Neural cell (in vitro differentiated cells): ENCODE results near the gene SLC66A2. TPM values are rescaled to one million over a fixed set of nuclear protein-coding genes. Genes with fewer than 3 reads are reported as not detected.

Experiments
- H2AFZ ChIP-seq: fragments of 200-600, 300-800 bp; sonication (generic), shearing (Covaris generic); 2 replicates; pipeline ENCODE4 v1.6.0; 2014; ENCODE audit warnings: low read depth, mild to moderate bottlenecking, antibody characterized with exemption, low read length, moderate library complexity
- H3F3A ChIP-seq: fragments of 200-600 bp; shearing (Covaris generic); 2 replicates; pipeline ENCODE4 v1.6.1; 2016; ENCODE audit warnings: mild to moderate bottlenecking, moderate library complexity, mixed read lengths, antibody characterized with exemption, low read length; ENCODE audit not compliant: insufficient read depth, poor library complexity, severe bottlenecking
- H3K27ac ChIP-seq: fragments of 200-600, 300-800 bp; sonication (generic), shearing (Covaris generic); 2 replicates; pipeline ENCODE4 v1.5.1; 2014; ENCODE audit warnings: mild to moderate bottlenecking, low read length, moderate library complexity
- H3K27me3 ChIP-seq: fragments of 300-800, 200-600 bp; sonication (generic), shearing (Covaris generic); 2 replicates; pipeline ENCODE4 v1.6.0; 2014; ENCODE audit warnings: mild to moderate bottlenecking, low read depth, low read length, moderate library complexity; ENCODE audit not compliant: insufficient read depth
- H3K36me3 ChIP-seq: fragments of 300-800, 200-600 bp; sonication (generic), shearing (Covaris generic); 2 replicates; pipeline ENCODE4 v1.5.1; 2014; ENCODE audit warnings: mild to moderate bottlenecking, antibody characterized with exemption, low read length, moderate library complexity; ENCODE audit not compliant: insufficient read depth
- H3K4me2 ChIP-seq: fragments of 300-800, 200-600 bp; sonication (generic), shearing (Covaris generic); 2 replicates; pipeline ENCODE4 v1.6.0; 2014; ENCODE audit warnings: mild to moderate bottlenecking, low read length
- H3K4me3 ChIP-seq: fragments of 300-800, 200-600 bp; sonication (generic), shearing (Covaris generic); 2 replicates; pipeline ENCODE4 v1.5.1; 2014; ENCODE audit warnings: mild to moderate bottlenecking, low read length, moderate library complexity
- H3K79me2 ChIP-seq: fragments of 200-600 bp; shearing (Covaris generic); replicated peaks from 2 replicates; pipeline ENCODE4 v1.6.0; 2014; ENCODE audit warnings: mild to moderate bottlenecking, low read length, moderate library complexity; ENCODE audit not compliant: insufficient read depth
- H3K9ac ChIP-seq: fragments of 300-800, 200-600 bp; sonication (generic), shearing (Covaris generic); 2 replicates; pipeline ENCODE4 v1.6.1; 2016; ENCODE audit warnings: mild to moderate bottlenecking, low read length, mixed read lengths
- H3K9me2 ChIP-seq: fragments of 200-600 bp; shearing (Covaris generic); 2 replicates; pipeline ENCODE4 v1.6.1; 2016; ENCODE audit warnings: mild to moderate bottlenecking, low read length, mixed read lengths; ENCODE audit not compliant: insufficient read depth
- H3K9me3 ChIP-seq: fragments of 200-600, 300-800 bp; sonication (generic), shearing (Covaris generic); 2 replicates; pipeline ENCODE4 v1.6.1; 2016; ENCODE audit warnings: mild to moderate bottlenecking, mixed run types, low read length, moderate library complexity, mixed read lengths
- H4K20me1 ChIP-seq: fragments of 200-600 bp; shearing (Covaris generic); 2 replicates; pipeline ENCODE4 v1.6.1; 2016; ENCODE audit warnings: mild to moderate bottlenecking, mixed run types; ENCODE audit not compliant: insufficient read depth
- EP300 ChIP-seq: fragments of 450-650 bp; conservative IDR thresholded peaks from 2 replicates; pipeline ENCODE4 v1.6.1; 2014; ENCODE audit warnings: antibody characterized with exemption, mild to moderate bottlenecking, moderate library complexity; ENCODE audit not compliant: poor library complexity, severe bottlenecking
- EZH2 ChIP-seq: fragments of 200-600, 300-800 bp; shearing (Covaris generic), sonication (generic); IDR thresholded peaks from 2 replicates; pipeline ENCODE4 v1.6.1; 2014; ENCODE audit warnings: antibody characterized with exemption, low read length, borderline replicate concordance, mild to moderate bottlenecking; ENCODE audit not compliant: insufficient read depth, poor library complexity, severe bottlenecking
- MXI1 ChIP-seq: fragments of 450-650 bp; conservative IDR thresholded peaks from 2 replicates; pipeline ENCODE4 v1.6.1; 2014; ENCODE audit warnings: antibody characterized with exemption, mild to moderate bottlenecking; ENCODE audit not compliant: poor library complexity, severe bottlenecking
- POLR2AphosphoS5 ChIP-seq: IDR thresholded peaks from 2 replicates; pipeline ENCODE4 v1.6.1; 2012
- RAD21 ChIP-seq: fragments of 450-650 bp; conservative IDR thresholded peaks from 2 replicates; pipeline ENCODE4 v1.6.1; 2014; ENCODE audit warnings: antibody characterized with exemption, mild to moderate bottlenecking, moderate library complexity
- SMC3 ChIP-seq: fragments of 450-650 bp; conservative IDR thresholded peaks from 2 replicates; pipeline ENCODE4 v1.6.1; 2014; ENCODE audit warnings: antibody characterized with exemption, mild to moderate bottlenecking, moderate library complexity; ENCODE audit not compliant: poor library complexity
- TAF1 ChIP-seq: IDR thresholded peaks from 2 replicates; pipeline ENCODE4 v1.6.1; 2012; ENCODE audit warnings: low read depth
- polyA plus RNA-seq: library from polyadenylated mRNA; depleted of rRNA; stranded (reverse); fragments of >200 nt; gene quantifications from 2 replicates; pipeline ENCODE4 v1.2.3, GENCODE V29; 2014
- TF ChIP-seq, protein P1 (sequence below): fragments of 450-650 bp; IDR thresholded peaks from 2 replicates; pipeline ENCODE4 v1.5.1; 2014; ENCODE audit warnings: antibody characterized with exemption, mild to moderate bottlenecking, moderate library complexity; ENCODE audit not compliant: poor library complexity, severe bottlenecking
- TF ChIP-seq, protein P2 (sequence below): IDR thresholded peaks from 2 replicates; pipeline ENCODE4 v1.6.1; 2012; ENCODE audit warnings: borderline replicate concordance

SLC66A2 gene
- polyA plus RNA-seq, 1 donor from 2014 or later, result 66.7 TPM

DNA sequence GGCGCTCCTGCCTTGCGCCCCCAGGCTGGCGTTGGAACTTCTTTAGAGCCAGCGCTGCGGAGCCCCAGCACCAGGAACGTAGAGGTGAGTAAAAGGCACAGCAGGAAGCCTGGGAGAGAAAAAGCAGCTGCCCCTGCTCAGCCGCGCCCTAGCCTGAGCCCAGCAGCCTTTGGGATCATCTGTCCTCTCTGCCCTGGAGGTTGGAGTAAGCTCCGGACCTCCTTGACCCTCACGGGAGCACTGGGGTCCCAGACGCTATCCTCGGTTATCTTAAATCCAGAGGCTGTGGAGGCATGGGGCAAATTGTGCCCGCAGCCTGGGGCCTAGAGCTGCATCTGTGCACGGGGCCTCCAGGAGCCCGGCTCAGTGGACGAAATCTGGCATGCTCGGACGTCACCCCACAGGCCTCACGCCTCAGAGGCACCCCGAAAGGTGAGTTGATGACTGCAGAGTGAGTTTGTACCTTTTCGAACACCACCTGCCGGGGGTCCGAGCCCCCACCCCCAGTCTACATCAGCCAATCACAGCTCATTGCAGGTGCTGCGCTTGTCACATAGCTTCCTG is 1.6 kb upstream of the SLC66A2 start:
- Histone ChIP-seq H3K4me2 (peak overlapping the region; percentile 39), H3K4me3 (peak overlapping the region; percentile 93), H3K36me3 (no peaks in the 10 kb centered on the region)

DNA sequence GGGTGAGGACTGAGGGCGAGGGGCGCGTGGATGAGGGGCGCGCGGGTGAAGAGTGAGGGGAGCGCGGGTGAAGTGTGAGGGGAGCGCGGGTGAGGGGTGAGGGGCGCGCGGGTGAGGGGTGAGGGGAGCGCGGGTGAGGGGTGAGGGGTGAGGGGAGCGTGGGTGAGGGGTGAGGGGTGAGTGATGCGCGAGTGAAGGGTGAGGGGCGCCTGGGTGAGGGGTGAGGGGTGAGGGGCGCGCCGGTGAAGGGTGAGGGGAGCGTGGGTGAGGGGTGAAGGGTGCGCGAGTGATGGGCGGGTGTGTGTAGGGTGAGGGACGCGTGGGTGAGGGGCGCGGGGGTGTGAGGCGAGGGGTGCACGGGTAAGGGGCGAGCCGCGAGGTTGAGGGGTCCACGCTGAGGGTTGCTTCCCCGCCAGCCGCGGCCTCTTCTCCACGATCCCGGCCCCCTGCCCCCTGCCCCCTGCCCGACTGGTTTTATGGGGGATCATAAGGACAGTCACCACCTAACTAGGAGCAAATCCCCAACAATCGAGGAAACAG is 1.1 kb upstream of the SLC66A2 start:
- Histone ChIP-seq H2AFZ (peak overlapping the region; percentile 85), H3K79me2 (peaks cover 24% of the 10 kb centered on the region), H3K36me3 (no peaks in the 10 kb centered on the region), H3K27ac (peak overlapping the region; percentile 53), H3K9me3 (no peaks in the 10 kb centered on the region), H3K9me2 (no peaks in the 10 kb centered on the region), H3K27me3 (no peaks in the 10 kb centered on the region), H3K9ac (peak overlapping the region; percentile 85), H3F3A (no peaks in the 10 kb centered on the region), H3K4me3 (peak overlapping the region; percentile 93), H4K20me1 (peaks cover 4% of the 10 kb centered on the region), H3K4me2 (peak overlapping the region; percentile 70)
- TF ChIP-seq TAF1 (no peak), SMC3 (no peak), RAD21 (no peak), POLR2AphosphoS5 (no peak), MXI1 (no peak), EZH2 (no peak), EP300 (no peak)
- TF ChIP-seq, protein P1, sequence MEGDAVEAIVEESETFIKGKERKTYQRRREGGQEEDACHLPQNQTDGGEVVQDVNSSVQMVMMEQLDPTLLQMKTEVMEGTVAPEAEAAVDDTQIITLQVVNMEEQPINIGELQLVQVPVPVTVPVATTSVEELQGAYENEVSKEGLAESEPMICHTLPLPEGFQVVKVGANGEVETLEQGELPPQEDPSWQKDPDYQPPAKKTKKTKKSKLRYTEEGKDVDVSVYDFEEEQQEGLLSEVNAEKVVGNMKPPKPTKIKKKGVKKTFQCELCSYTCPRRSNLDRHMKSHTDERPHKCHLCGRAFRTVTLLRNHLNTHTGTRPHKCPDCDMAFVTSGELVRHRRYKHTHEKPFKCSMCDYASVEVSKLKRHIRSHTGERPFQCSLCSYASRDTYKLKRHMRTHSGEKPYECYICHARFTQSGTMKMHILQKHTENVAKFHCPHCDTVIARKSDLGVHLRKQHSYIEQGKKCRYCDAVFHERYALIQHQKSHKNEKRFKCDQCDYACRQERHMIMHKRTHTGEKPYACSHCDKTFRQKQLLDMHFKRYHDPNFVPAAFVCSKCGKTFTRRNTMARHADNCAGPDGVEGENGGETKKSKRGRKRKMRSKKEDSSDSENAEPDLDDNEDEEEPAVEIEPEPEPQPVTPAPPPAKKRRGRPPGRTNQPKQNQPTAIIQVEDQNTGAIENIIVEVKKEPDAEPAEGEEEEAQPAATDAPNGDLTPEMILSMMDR, result no peak
- TF ChIP-seq, protein P2, sequence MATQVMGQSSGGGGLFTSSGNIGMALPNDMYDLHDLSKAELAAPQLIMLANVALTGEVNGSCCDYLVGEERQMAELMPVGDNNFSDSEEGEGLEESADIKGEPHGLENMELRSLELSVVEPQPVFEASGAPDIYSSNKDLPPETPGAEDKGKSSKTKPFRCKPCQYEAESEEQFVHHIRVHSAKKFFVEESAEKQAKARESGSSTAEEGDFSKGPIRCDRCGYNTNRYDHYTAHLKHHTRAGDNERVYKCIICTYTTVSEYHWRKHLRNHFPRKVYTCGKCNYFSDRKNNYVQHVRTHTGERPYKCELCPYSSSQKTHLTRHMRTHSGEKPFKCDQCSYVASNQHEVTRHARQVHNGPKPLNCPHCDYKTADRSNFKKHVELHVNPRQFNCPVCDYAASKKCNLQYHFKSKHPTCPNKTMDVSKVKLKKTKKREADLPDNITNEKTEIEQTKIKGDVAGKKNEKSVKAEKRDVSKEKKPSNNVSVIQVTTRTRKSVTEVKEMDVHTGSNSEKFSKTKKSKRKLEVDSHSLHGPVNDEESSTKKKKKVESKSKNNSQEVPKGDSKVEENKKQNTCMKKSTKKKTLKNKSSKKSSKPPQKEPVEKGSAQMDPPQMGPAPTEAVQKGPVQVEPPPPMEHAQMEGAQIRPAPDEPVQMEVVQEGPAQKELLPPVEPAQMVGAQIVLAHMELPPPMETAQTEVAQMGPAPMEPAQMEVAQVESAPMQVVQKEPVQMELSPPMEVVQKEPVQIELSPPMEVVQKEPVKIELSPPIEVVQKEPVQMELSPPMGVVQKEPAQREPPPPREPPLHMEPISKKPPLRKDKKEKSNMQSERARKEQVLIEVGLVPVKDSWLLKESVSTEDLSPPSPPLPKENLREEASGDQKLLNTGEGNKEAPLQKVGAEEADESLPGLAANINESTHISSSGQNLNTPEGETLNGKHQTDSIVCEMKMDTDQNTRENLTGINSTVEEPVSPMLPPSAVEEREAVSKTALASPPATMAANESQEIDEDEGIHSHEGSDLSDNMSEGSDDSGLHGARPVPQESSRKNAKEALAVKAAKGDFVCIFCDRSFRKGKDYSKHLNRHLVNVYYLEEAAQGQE, result no peak

More for the DNA sequence above, 1.6 kb upstream of the SLC66A2 start:
- Histone ChIP-seq H3K9me3 (no peaks in the 10 kb centered on the region), H3K9ac (peak overlapping the region; percentile 85), H3K27me3 (no peaks in the 10 kb centered on the region), H4K20me1 (peaks cover 4% of the 10 kb centered on the region), H3K27ac (no peak overlapping the region), H3F3A (no peaks in the 10 kb centered on the region), H3K9me2 (no peaks in the 10 kb centered on the region), H3K79me2 (peaks cover 22% of the 10 kb centered on the region), H2AFZ (no peak overlapping the region)
- TF ChIP-seq MXI1, result no peak
- no peak for TF ChIP-seq EZH2
- TF ChIP-seq, protein P2, result no peak
- TF ChIP-seq SMC3, result no peak
- TF ChIP-seq TAF1, result no peak
- TF ChIP-seq EP300, result no peak
- TF ChIP-seq RAD21, result no peak
- TF ChIP-seq, protein P1, result no peak
